ENCODE results near the gene PHYKPL. TPM values are rescaled to one million over a fixed set of nuclear protein-coding genes. Genes with fewer than 3 reads are reported as not detected.
"Not testable (repeated sequence)": the region's sequence is repeated elsewhere in the genome, so short reads cannot be mapped to it uniquely, and the experiment has no call there.

The PHYKPL gene
- total RNA-seq, 2 donors from 2014 or later, result 43.4 to 135 TPM

GRCh38 chr5:178259623-178260536 lies 27.3 kb upstream of the PHYKPL start:
- WGBS, result 84% methylated on average over 21 of the region's 21 CpGs
- no peak for TF ChIP-seq CTCF (IDR thresholded peaks at IDR 0.05)
- no peak for TF ChIP-seq POLR2AphosphoS5 (IDR thresholded peaks at IDR 0.05)
- no peak for TF ChIP-seq POLR2A (IDR thresholded peaks at IDR 0.05)
- H3K4me3 ChIP-seq, result no peak overlapping the region

DNA sequence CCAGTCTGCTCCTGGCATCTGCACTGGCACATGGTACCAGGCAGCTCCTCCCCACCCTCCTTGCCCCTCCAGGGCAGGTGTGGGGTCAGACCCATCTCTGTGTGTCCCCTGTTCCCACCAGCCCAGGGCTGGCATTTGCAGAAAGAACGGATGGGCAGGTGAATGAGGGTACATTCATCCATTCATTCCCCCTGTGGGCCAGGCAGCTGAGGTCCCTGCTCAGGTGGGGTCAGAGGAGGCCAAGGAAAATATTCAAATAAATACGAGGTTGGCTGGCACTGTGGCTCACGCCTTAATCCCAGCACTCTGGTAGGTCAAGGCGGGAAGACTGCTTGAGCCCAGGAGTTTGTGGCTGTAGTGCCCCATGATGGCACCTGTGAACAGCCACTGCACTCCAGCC lies 25.0 kb upstream of the PHYKPL start:
- WGBS, result 85% methylated on average over 4 of the region's 4 CpGs
- no peaks in the 10 kb centered on the region for H3K36me3 ChIP-seq
- H3K9me3 ChIP-seq, result no peaks in the 10 kb centered on the region
- no peaks in the 10 kb centered on the region for H3K4me1 ChIP-seq (replicated peaks)
- no peak for DNase-seq (ENCODE audit: low spot score)
- no peak for TF ChIP-seq POLR2A (IDR thresholded peaks at IDR 0.05)
- TF ChIP-seq POLR2AphosphoS5 (IDR thresholded peaks at IDR 0.05), result no peak
- no peak for TF ChIP-seq CTCF (IDR thresholded peaks at IDR 0.05)
- H3K4me3 ChIP-seq, result no peak overlapping the region
- no peak overlapping the region for H3K27ac ChIP-seq
- intact Hi-C loops (cut with DNase I), result no loop called here
- no peaks in the 10 kb centered on the region for H3K27me3 ChIP-seq (replicated peaks; ENCODE audit: insufficient read depth)

More at GRCh38 chr5:178259623-178260536, 27.3 kb upstream of the PHYKPL start:
- Histone ChIP-seq H3K36me3 (no peaks in the 10 kb centered on the region), H3K9me3 (no peaks in the 10 kb centered on the region), H3K4me1 (replicated peaks) (no peaks in the 10 kb centered on the region), H3K27me3 (replicated peaks; ENCODE audit: insufficient read depth) (no peaks in the 10 kb centered on the region), H3K27ac (no peak overlapping the region)
- intact Hi-C loops (cut with DNase I), result no loop called here
- no peak for DNase-seq (ENCODE audit: low spot score)

- 85% methylated on average over 18 of the region's 19 CpGs for WGBS
- Histone ChIP-seq H3K27ac (no peak overlapping the region), H3K4me3 (no peak overlapping the region), H3K27me3 (replicated peaks; ENCODE audit: insufficient read depth) (no peaks in the 10 kb centered on the region), H3K4me1 (replicated peaks) (no peaks in the 10 kb centered on the region), H3K9me3 (no peaks in the 10 kb centered on the region), H3K36me3 (no peaks in the 10 kb centered on the region)
- no peak for TF ChIP-seq POLR2A (IDR thresholded peaks at IDR 0.05)
- TF ChIP-seq POLR2AphosphoS5 (IDR thresholded peaks at IDR 0.05), result no peak
- no peak for TF ChIP-seq CTCF (IDR thresholded peaks at IDR 0.05)
- intact Hi-C loops (cut with DNase I), result no loop called here
- DNase-seq (ENCODE audit: low spot score), result no peak
These were observed 24.1 kb upstream of the PHYKPL start for GRCh38 chr5:178256746-178257145.

GRCh38 chr5:178253632-178254031 lies 21.0 kb upstream of the PHYKPL start:
- DNase-seq (ENCODE audit: low spot score); H3K4me1 ChIP-seq (replicated peaks); H3K36me3 ChIP-seq; H3K27ac ChIP-seq; intact Hi-C loops (cut with DNase I); H3K27me3 ChIP-seq (replicated peaks; ENCODE audit: insufficient read depth); H3K4me3 ChIP-seq; H3K9me3 ChIP-seq: not testable (repeated sequence)
- WGBS, result 92% methylated on average over 18 of the region's 18 CpGs

DNA sequence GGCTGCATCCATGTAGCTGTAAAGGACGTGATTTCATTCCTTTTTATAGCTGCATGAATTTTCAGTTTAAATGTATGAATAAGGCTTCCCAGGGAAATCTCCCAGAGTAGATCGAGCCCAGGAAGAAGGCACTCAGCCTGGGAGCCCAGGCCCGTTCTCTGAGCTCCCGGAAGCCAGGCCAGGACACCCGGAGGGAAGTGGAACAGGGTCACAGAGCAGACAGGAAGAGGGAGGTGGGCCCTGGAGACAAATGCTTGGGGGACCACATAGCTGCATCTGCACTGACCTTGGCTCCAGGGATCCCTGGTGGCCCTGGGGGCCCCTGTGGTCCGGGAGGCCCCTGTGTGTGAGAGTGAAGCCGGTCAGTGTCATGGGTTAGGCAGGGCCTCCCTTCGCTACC lies 19.7 kb upstream of the PHYKPL start:
- Histone ChIP-seq H3K4me3 (no peak overlapping the region), H3K27me3 (replicated peaks; ENCODE audit: insufficient read depth) (no peaks in the 10 kb centered on the region), H3K36me3 (no peaks in the 10 kb centered on the region), H3K27ac (no peak overlapping the region), H3K9me3 (no peaks in the 10 kb centered on the region), H3K4me1 (replicated peaks) (peaks cover 3% of the 10 kb centered on the region)
- DNase-seq (ENCODE audit: low spot score), result no peak
- 88% methylated on average over 8 of the region's 8 CpGs for WGBS
- intact Hi-C loops (cut with DNase I), result no loop called here
- no peak for TF ChIP-seq POLR2AphosphoS5 (IDR thresholded peaks at IDR 0.05)
- TF ChIP-seq POLR2A (IDR thresholded peaks at IDR 0.05), result no peak
- TF ChIP-seq CTCF (IDR thresholded peaks at IDR 0.05), result no peak

Data from prostate gland (tissue), 2 donors.